B cell (primary cell): ENCODE measurements around the gene SYTL5. TPM values are rescaled to one million over a fixed set of nuclear protein-coding genes. Genes with fewer than 3 reads are reported as not detected.

Experiments used
- ATAC-seq: fragments of 200-7000 bp; cut with Tn5 transposase; one replicate; pipeline ENCODE4 v1.10.0; 2021; ENCODE audit warnings: low read depth, mild to moderate bottlenecking, moderate number of reproducible peaks, moderate library complexity
- CTCF ChIA-PET: fragments of 350-600 bp; sonication (Branson Sonifier 250); formaldehyde crosslinking; loops from one replicate; lab custom pipeline; 2021; ENCODE audit warnings: antibody characterized with exemption, inconsistent platforms; lab: Charles Lee
- POLR2A ChIA-PET: fragments of 350-600 bp; sonication (Branson Sonifier 250); formaldehyde crosslinking; loops from one replicate; lab custom pipeline; 2021; ENCODE audit warnings: antibody characterized with exemption; lab: Charles Lee
- DNase-seq: peaks from one replicate; pipeline ENCODE4 v3.0.0; 2013
- H2AFZ ChIP-seq: 2 replicates; pipeline ENCODE4 v1.6.1; 2012; ENCODE audit warnings: mild to moderate bottlenecking, low read depth, low read length; ENCODE audit not compliant: insufficient read depth, poor library complexity, severe bottlenecking
- H3K27ac ChIP-seq, 2 donors: 1 replicate in 1 of 2; 2 replicates in 1 of 2; pipeline ENCODE4 v1.5.1; 2012 to 2013; ENCODE audit warnings: low read length in 2 of 2, mild to moderate bottlenecking in 2 of 2, moderate library complexity in 1 of 2
- H3K27me3 ChIP-seq, 4 experiments: fragments of 200-600 bp in 1 of 4; sonication (generic) in 1 of 4; replicated peaks in 1 of 4; 1 replicate in 2 of 4; 2 replicates in 2 of 4; pipeline versions ENCODE4 v1.6.1 to v1.7.0; 2013 to 2016; ENCODE audit warnings: low read length in 3 of 4, mild to moderate bottlenecking in 2 of 4, mixed read lengths in 1 of 4, moderate library complexity in 1 of 4; ENCODE audit not compliant: insufficient read depth in 4 of 4, control insufficient read depth in 3 of 4; ENCODE audit errors: control extremely low read depth in 1 of 4
- H3K36me3 ChIP-seq, 2 experiments: replicated peaks in 1 of 2; 1 replicate in 1 of 2; 2 replicates in 1 of 2; pipeline versions ENCODE4 v1.6.1 to v1.7.1; 2013; ENCODE audit warnings: low read length in 1 of 2; ENCODE audit not compliant: insufficient read depth in 2 of 2, control insufficient read depth in 1 of 2; ENCODE audit errors: control extremely low read depth in 1 of 2, extremely low read depth in 1 of 2
- H3K4me1 ChIP-seq, 2 donors: fragments of 200-600 bp in 1 of 2; sonication (generic) in 1 of 2; 1 replicate in 1 of 2; 2 replicates in 1 of 2; pipeline versions ENCODE4 v1.5.1 to v1.6.1; 2013 to 2017; ENCODE audit warnings: low read length in 2 of 2; ENCODE audit not compliant: control insufficient read depth in 2 of 2, insufficient read depth in 2 of 2
- H3K4me2 ChIP-seq: replicated peaks from 2 replicates; pipeline ENCODE3; 2012; ENCODE audit warnings: mild to moderate bottlenecking, low read depth, low read length; ENCODE audit not compliant: poor library complexity, severe bottlenecking
- H3K4me3 ChIP-seq, 5 experiments: fragments of 200-600 bp in 1 of 5; sonication (generic) in 1 of 5; 1 replicate in 3 of 5; 2 replicates in 2 of 5; pipeline versions ENCODE4 v1.5.1 to v1.7.0; 2011 to 2016; ENCODE audit warnings: low read length in 4 of 5, mild to moderate bottlenecking in 4 of 5, low read depth in 2 of 5, control low read depth in 1 of 5, moderate library complexity in 1 of 5; ENCODE audit not compliant: insufficient read depth in 1 of 5; ENCODE audit errors: control extremely low read depth in 1 of 5, extremely low read depth in 1 of 5
- H3K79me2 ChIP-seq: fragments of 200-600 bp; sonication (generic); one replicate; pipeline ENCODE4 v1.6.0; 2016; ENCODE audit warnings: low read length; ENCODE audit not compliant: control insufficient read depth, insufficient read depth
- H3K9ac ChIP-seq: fragments of 200-600 bp; sonication (generic); 2 replicates; pipeline ENCODE4 v1.6.1; 2017; ENCODE audit warnings: mild to moderate bottlenecking, low read length, moderate library complexity
- H3K9me3 ChIP-seq, 3 donors: one replicate each; pipeline versions ENCODE4 v1.6.1 to v1.7.1; 2013; ENCODE audit warnings: low read length in 2 of 3; ENCODE audit not compliant: control insufficient read depth in 2 of 3, insufficient read depth in 1 of 3; ENCODE audit errors: control extremely low read depth in 1 of 3
- H4K20me1 ChIP-seq: 2 replicates; pipeline ENCODE4 v1.6.0; 2012; ENCODE audit warnings: mild to moderate bottlenecking, low read length; ENCODE audit not compliant: insufficient read depth, control insufficient read depth, poor library complexity, severe bottlenecking
- H3K27ac Mint-ChIP-seq: one replicate; pipeline ENCODE4 v1.8.0; 2021; ENCODE audit warnings: mixed read lengths
- H3K27me3 Mint-ChIP-seq: one replicate; pipeline ENCODE4 v1.8.0; 2021; ENCODE audit warnings: mixed read lengths
- H3K4me1 Mint-ChIP-seq: one replicate; pipeline ENCODE4 v1.8.0; 2021; ENCODE audit warnings: mixed read lengths
- H3K4me3 Mint-ChIP-seq: one replicate; pipeline ENCODE4 v1.8.0; 2021; ENCODE audit warnings: mixed read lengths
- H3K9me3 Mint-ChIP-seq: one replicate; pipeline ENCODE4 v1.8.0; 2022; ENCODE audit warnings: mixed read lengths; ENCODE audit not compliant: insufficient read depth
- EZH2 ChIP-seq: IDR thresholded peaks from 2 replicates; pipeline ENCODE4 v1.6.1; 2012; ENCODE audit warnings: borderline replicate concordance, low read depth, mild to moderate bottlenecking, moderate library complexity, low read length; ENCODE audit not compliant: insufficient read depth, poor library complexity, severe bottlenecking
- WGBS: methylation state at CpG from one replicate; pipeline ENCODE4 v1.1.5; 2013; ENCODE audit warnings: missing lambda C conversion rate; ENCODE audit not compliant: insufficient coverage; 5-methylcytosine and 5-hydroxymethylcytosine counted together
- intact Hi-C: fragments of 100-400 bp; cut with micrococcal nuclease; formaldehyde crosslinking; loops from one replicate; pipeline ENCODE4 v1.10.0; 2022
- polyA plus RNA-seq: library from polyadenylated mRNA; depleted of rRNA; stranded (reverse); fragments of >200 nt; gene quantifications from 2 replicates; pipeline ENCODE4 v1.2.3, GENCODE V29; 2012
- total RNA-seq, 2 donors: library from RNA; stranded (reverse); fragments of 120-200 nt in 1 of 2; gene quantifications; 1 replicate in 1 of 2; 2 replicates in 1 of 2; pipeline versions ENCODE4 v1.2.3 to v1.2.4, GENCODE V29; 2013 to 2022
- TF ChIP-seq, protein P1 (sequence below): fragments of 200-600 bp; IDR thresholded peaks from one replicate; pipeline ENCODE4 v1.8.0; 2022; ENCODE audit warnings: antibody characterized with exemption, mild to moderate bottlenecking

The SYTL5 gene
- total and polyA plus RNA-seq, 2 donors (not counting 1 experiment from before 2014, with no cell fraction given) = 0.01 TPM; not detected in 1

DNA sequence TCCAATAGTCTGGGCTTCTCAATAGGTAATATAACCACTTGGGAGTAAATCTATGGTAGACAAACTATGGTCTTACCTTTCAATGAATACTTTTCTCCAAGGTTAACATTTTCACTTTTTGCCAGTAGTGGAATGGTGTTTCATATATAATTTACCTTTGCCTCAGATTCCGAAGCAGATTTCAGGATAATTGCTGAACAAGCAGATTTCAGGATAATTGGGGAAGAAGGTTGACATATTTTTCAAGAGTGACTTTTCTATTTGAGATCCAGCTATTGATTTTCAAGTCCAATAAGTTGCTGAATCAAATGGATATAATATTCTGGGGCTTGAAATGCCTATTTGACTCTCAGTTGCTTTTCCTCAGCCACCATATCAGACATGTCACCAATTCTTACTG, 63.6 kb downstream of the SYTL5 start:
- H3K27ac Mint-ChIP-seq = no peak overlapping the region
- no peaks in the 10 kb centered on the region for H3K9me3 ChIP-seq
- no peak for ATAC-seq
- H3K27ac ChIP-seq = no peak overlapping the region
- TF ChIP-seq EZH2 = no peak
- TF ChIP-seq, protein P1, sequence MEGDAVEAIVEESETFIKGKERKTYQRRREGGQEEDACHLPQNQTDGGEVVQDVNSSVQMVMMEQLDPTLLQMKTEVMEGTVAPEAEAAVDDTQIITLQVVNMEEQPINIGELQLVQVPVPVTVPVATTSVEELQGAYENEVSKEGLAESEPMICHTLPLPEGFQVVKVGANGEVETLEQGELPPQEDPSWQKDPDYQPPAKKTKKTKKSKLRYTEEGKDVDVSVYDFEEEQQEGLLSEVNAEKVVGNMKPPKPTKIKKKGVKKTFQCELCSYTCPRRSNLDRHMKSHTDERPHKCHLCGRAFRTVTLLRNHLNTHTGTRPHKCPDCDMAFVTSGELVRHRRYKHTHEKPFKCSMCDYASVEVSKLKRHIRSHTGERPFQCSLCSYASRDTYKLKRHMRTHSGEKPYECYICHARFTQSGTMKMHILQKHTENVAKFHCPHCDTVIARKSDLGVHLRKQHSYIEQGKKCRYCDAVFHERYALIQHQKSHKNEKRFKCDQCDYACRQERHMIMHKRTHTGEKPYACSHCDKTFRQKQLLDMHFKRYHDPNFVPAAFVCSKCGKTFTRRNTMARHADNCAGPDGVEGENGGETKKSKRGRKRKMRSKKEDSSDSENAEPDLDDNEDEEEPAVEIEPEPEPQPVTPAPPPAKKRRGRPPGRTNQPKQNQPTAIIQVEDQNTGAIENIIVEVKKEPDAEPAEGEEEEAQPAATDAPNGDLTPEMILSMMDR = no peak
- POLR2A ChIA-PET = no interaction called here
- H2AFZ ChIP-seq = no peak overlapping the region
- H3K27me3 ChIP-seq = no peaks in the 10 kb centered on the region
- no peaks in the 10 kb centered on the region for H3K9me3 Mint-ChIP-seq
- H3K79me2 ChIP-seq = no peaks in the 10 kb centered on the region
- H3K4me1 ChIP-seq = no peaks in the 10 kb centered on the region
- intact Hi-C loops = no loop called here
- no CpG with 5 or more reads among the region's 1 CpG for WGBS
- no peak overlapping the region for H3K4me3 ChIP-seq
- H3K9ac ChIP-seq = no peak overlapping the region
- CTCF ChIA-PET = no interaction called here
- H4K20me1 ChIP-seq = no peaks in the 10 kb centered on the region
- H3K4me2 ChIP-seq = no peak overlapping the region
- no peak overlapping the region for H3K4me3 Mint-ChIP-seq
- H3K36me3 ChIP-seq = no peaks in the 10 kb centered on the region
- no peaks in the 10 kb centered on the region for H3K4me1 Mint-ChIP-seq
- DNase-seq = no peak
- peaks cover 4% of the 10 kb centered on the region for H3K27me3 Mint-ChIP-seq

DNA sequence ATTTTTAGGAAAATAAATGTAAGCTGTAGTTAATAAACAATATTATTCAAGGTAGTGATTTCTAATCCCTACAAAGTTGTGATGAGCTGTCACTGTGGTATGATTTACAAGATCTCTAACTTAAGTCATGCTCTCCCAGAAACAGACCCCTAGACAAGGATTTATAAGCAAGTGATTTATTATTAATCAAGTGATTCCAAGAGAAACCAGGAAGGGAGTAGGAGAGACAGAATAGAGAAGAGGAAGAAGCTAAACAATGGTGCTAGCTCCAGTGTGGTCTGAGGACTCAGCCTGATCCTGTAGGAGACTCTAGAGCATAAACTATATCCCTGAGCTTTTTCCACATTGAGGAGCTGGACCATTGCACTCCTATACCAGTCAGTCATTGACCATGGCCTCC, 73.1 kb downstream of the SYTL5 start:
- no peaks in the 10 kb centered on the region for H3K9me3 Mint-ChIP-seq
- TF ChIP-seq, protein P1 = no peak
- no peak for TF ChIP-seq EZH2
- H3K4me1 ChIP-seq = no peaks in the 10 kb centered on the region
- no peak overlapping the region for H3K9ac ChIP-seq
- ATAC-seq (no peak), DNase-seq (no peak)
- H3K4me3 ChIP-seq = no peak overlapping the region
- no peak overlapping the region for H3K27ac ChIP-seq
- no peaks in the 10 kb centered on the region for H3K4me1 Mint-ChIP-seq
- no peaks in the 10 kb centered on the region for H3K36me3 ChIP-seq
- no peaks in the 10 kb centered on the region for H4K20me1 ChIP-seq
- intact Hi-C loops = no loop called here
- H3K27me3 ChIP-seq = no peaks in the 10 kb centered on the region
- H3K79me2 ChIP-seq = no peaks in the 10 kb centered on the region
- no peaks in the 10 kb centered on the region for H3K9me3 ChIP-seq
- no peak overlapping the region for H2AFZ ChIP-seq
- ChIA-PET CTCF (no interaction called here), POLR2A (no interaction called here)
- no peak overlapping the region for H3K4me2 ChIP-seq
- H3K27me3 Mint-ChIP-seq = peaks cover 10% of the 10 kb centered on the region
- no peak overlapping the region for H3K4me3 Mint-ChIP-seq
- no peak overlapping the region for H3K27ac Mint-ChIP-seq
